22Rv1 (cell line): Measurements from ENCODE around the gene RMRP.

Experiments used
- H3K27ac ChIP-seq: fragments of 450-650 bp; 2 replicates; pipeline ENCODE4 v1.5.1; 2017
- ZFX ChIP-seq: fragments of 450-650 bp; IDR thresholded peaks from 2 replicates; pipeline ENCODE4 v1.6.1; 2017; ENCODE audit warnings: antibody characterized with exemption, borderline replicate concordance
- TF ChIP-seq, protein P1 (sequence below): fragments of 450-650 bp; IDR thresholded peaks from 2 replicates; pipeline ENCODE4 v1.5.1; 2017; ENCODE audit warnings: mild to moderate bottlenecking

Gene RMRP

GRCh38 chr9:35664531-35665470 is 7.0 kb upstream of the RMRP start, which contains the start of gene ARHGEF39:
TSS of gene ARHGEF39 (minus strand) at chr9:35665195. CDS start at chr9:35665169, 26 bp downstream.
- peak within 1 kb of the TSS; percentile 91 for H3K27ac ChIP-seq
- no peak for TF ChIP-seq ZFX
- TF ChIP-seq, protein P1, sequence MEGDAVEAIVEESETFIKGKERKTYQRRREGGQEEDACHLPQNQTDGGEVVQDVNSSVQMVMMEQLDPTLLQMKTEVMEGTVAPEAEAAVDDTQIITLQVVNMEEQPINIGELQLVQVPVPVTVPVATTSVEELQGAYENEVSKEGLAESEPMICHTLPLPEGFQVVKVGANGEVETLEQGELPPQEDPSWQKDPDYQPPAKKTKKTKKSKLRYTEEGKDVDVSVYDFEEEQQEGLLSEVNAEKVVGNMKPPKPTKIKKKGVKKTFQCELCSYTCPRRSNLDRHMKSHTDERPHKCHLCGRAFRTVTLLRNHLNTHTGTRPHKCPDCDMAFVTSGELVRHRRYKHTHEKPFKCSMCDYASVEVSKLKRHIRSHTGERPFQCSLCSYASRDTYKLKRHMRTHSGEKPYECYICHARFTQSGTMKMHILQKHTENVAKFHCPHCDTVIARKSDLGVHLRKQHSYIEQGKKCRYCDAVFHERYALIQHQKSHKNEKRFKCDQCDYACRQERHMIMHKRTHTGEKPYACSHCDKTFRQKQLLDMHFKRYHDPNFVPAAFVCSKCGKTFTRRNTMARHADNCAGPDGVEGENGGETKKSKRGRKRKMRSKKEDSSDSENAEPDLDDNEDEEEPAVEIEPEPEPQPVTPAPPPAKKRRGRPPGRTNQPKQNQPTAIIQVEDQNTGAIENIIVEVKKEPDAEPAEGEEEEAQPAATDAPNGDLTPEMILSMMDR: peak; percentile 77

DNA sequence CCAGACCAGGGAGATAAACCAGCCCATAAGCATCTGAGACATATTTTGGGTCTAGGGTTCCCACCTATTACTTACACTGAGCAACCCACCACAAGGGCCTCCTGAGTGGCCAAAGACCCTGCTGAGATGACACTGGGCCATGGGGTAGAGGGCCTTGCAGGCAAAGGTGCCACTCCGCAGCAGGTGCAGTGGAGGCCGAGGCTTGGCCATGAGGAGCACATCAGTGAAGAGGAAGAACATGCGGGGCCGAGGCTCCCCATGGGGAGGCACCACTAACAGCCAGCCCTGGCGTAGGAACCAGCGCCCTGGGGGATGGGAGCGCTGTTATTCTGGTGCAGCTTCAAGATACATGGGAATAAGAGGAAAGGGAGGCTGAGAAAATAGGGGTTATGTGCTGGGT is 4.6 kb upstream of the RMRP start:
- TF ChIP-seq ZFX: no peak
- TF ChIP-seq, protein P1: no peak
- peak overlapping the region; percentile 89 for H3K27ac ChIP-seq

GRCh38 chr9:35661756-35662350 is 4.0 kb upstream of the RMRP start:
- TF ChIP-seq, protein P1: no peak
- TF ChIP-seq ZFX: no peak
- H3K27ac ChIP-seq: peak overlapping the region; percentile 89

DNA sequence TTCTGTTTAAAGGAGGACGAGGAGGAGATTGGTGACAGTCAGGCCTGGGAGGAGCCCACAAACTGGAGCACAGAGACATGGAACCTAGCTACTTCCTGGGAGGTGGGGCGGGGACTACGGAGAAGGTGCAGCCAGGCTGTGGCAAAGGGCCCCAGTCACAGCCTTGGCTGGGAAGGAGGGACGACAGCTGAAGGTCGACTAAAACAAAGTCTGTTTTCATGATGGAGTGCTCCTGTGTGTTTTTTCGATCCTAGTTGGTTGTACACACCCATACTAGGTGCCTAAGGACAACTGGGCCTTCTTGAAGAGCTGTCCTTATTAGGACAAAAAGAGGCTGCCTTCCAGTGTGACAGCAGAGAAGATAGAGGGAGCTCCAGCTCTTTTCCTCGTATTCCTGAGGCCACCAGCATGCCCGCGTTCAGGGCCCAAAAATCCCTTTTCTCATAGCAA is 3.2 kb upstream of the RMRP start:
- peak overlapping the region; percentile 89 for H3K27ac ChIP-seq
- TF ChIP-seq ZFX: no peak
- TF ChIP-seq, protein P1: peak; percentile 33; the same call in 1 of the 2 replicates

DNA sequence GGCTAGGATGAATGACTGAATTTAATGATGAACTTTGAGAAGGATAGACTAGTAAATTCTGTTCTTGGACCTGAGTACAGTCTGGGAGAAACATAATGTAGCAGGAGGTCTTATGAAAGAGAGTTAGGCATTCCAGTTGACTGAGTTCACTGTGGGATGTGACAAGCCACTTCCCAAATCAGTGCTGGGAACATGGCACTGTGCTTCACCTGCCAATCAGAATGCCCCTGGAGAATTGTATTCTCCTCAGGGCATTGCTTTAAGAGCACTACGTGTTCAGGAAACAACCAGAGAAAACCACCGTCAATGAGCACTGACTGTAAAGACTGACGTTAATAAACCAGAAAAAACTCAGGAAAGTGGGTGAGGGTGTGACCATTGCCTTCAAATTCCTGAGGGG is 1.5 kb upstream of the RMRP start:
- TF ChIP-seq ZFX: no peak
- TF ChIP-seq, protein P1: no peak
- H3K27ac ChIP-seq: peak overlapping the region; percentile 89

- TF ChIP-seq, protein P1: no peak
- TF ChIP-seq ZFX: no peak
- peak overlapping the region; percentile 89 for H3K27ac ChIP-seq
These were observed 1.1 kb upstream of the RMRP start for GRCh38 chr9:35658968-35659220.
